K562 (cell line): ENCODE measurements around the gene SCAF11. TPM values are rescaled to one million over a fixed set of nuclear protein-coding genes. Genes with fewer than 3 reads are reported as not detected.
A peak's percentile ranks its signal among the peaks of the same experiment; 100 is the strongest.

Experiments
- ATAC-seq: fragments of 200-7000 bp; cut with Tn5 transposase; 3 replicates; pipeline ENCODE4 v1.9.1; 2020; ENCODE audit warnings: moderate library complexity
- BruUV-seq: library from RNA; stranded (reverse); fragments of 400-500 nt; replicated peaks from 2 replicates; lab custom pipeline; 2021; lab: Mats Ljungman, UMichigan
- CTCF ChIA-PET: fragments of 300-600 bp; formaldehyde crosslinking; extraction: SDS; loops from one replicate; lab custom pipeline; 2021; ENCODE audit warnings: low intra/inter-chr PET ratio; lab: Yijun Ruan, JAX
- POLR2A ChIA-PET: fragments of 300-600, 350-650 bp; sonication (Branson Sonifier 250); formaldehyde crosslinking; extraction: SDS; loops from one replicate; lab custom pipeline; 2021; ENCODE audit warnings: antibody characterized with exemption, inconsistent platforms; lab: Yijun Ruan, JAX
- DNase-seq, 4 experiments: peaks; one replicate each; pipeline versions ENCODE4 v3.0.0 to v3.0.0-alpha.2; 2011 to 2018; ENCODE audit warnings: low spot score in 3 of 4, mixed read lengths in 3 of 4; ENCODE audit errors: extremely low read depth in 1 of 4
- FAIRE-seq: peaks from 2 replicates; lab custom pipeline; 2011; peaks lifted over from hg19 to GRCh38; lab: Jason Lieb, UNC
- H2AFZ ChIP-seq: 2 replicates; pipeline ENCODE4 v1.6.0; 2011; ENCODE audit warnings: low read depth, low read length, control low read depth, inconsistent platforms
- H3K27ac ChIP-seq: fragments of 200-600 bp; 3 replicates; pipeline ENCODE4 v1.8.0; 2011; ENCODE audit warnings: low read depth, mild to moderate bottlenecking, control low read depth, inconsistent platforms, low read length, moderate library complexity, mixed read lengths; ENCODE audit errors: extremely low read depth
- H3K27me3 ChIP-seq, 2 experiments: fragments of 300-600 bp in 1 of 2; 2 replicates in 1 of 2; 3 replicates in 1 of 2; pipeline versions ENCODE4 v1.6.0 to v1.8.0; 2011; ENCODE audit warnings: inconsistent platforms in 2 of 2, low read length in 2 of 2, mild to moderate bottlenecking in 1 of 2, mixed read lengths in 1 of 2, moderate library complexity in 1 of 2; ENCODE audit not compliant: control insufficient read depth in 2 of 2, insufficient read depth in 2 of 2
- H3K36me3 ChIP-seq: fragments of 300-600 bp; 3 replicates; pipeline ENCODE4 v1.8.0; 2011; ENCODE audit warnings: mild to moderate bottlenecking, low read length, inconsistent platforms; ENCODE audit not compliant: control insufficient read depth, insufficient read depth
- H3K4me1 ChIP-seq, 2 experiments: fragments of 200-600 bp in 1 of 2; replicated peaks in 1 of 2; 2 replicates in 1 of 2; 3 replicates in 1 of 2; pipeline versions ENCODE4 v1.5.1 to v1.8.0; 2011; ENCODE audit warnings: inconsistent platforms in 2 of 2, low read length in 2 of 2, mild to moderate bottlenecking in 1 of 2, mixed read lengths in 1 of 2, moderate library complexity in 1 of 2; ENCODE audit not compliant: control insufficient read depth in 2 of 2, insufficient read depth in 2 of 2
- H3K4me2 ChIP-seq: 2 replicates; pipeline ENCODE4 v1.6.1; 2011; ENCODE audit warnings: low read length, control low read depth, inconsistent platforms, mixed read lengths; ENCODE audit not compliant: insufficient read depth
- H3K4me3 ChIP-seq: fragments of 200-600 bp; sonication (generic), shearing (Covaris generic); 2 replicates; pipeline ENCODE4 v1.5.1; 2016; ENCODE audit warnings: control low read depth, inconsistent platforms
- H3K79me2 ChIP-seq: fragments of 200-600 bp; 3 replicates; pipeline ENCODE4 v1.8.0; 2011; ENCODE audit warnings: low read length, inconsistent platforms; ENCODE audit not compliant: control insufficient read depth, insufficient read depth
- H3K9ac ChIP-seq, 2 experiments: 2 replicates each; pipeline versions ENCODE4 v1.6.0 to v1.6.1; 2011; ENCODE audit warnings: low read depth in 2 of 2, low read length in 2 of 2, control low read depth in 1 of 2, inconsistent platforms in 1 of 2, mild to moderate bottlenecking in 1 of 2, mixed read lengths in 1 of 2; ENCODE audit not compliant: insufficient read depth in 1 of 2
- H3K9me1 ChIP-seq: one replicate; pipeline ENCODE4 v1.6.0; 2011; ENCODE audit warnings: inconsistent platforms, mild to moderate bottlenecking, low read length, moderate library complexity; ENCODE audit not compliant: control insufficient read depth, insufficient read depth
- H3K9me3 ChIP-seq: replicated peaks from 2 replicates; pipeline ENCODE4 v1.5.1; 2011; ENCODE audit warnings: low read depth, low read length, inconsistent platforms; ENCODE audit not compliant: control insufficient read depth, insufficient read depth
- H4K20me1 ChIP-seq: replicated peaks from 2 replicates; pipeline ENCODE4 v1.6.1; 2011; ENCODE audit warnings: low read length, inconsistent platforms, mixed read lengths; ENCODE audit not compliant: control insufficient read depth, insufficient read depth
- CLOCK ChIP-seq: fragments of 250-450 bp; sonication (Bioruptor Pico); IDR thresholded peaks from 2 replicates; pipeline ENCODE4 v1.4.0; 2020; ENCODE audit warnings: mild to moderate bottlenecking, moderate library complexity, borderline replicate concordance
- EHMT2 ChIP-seq: fragments of 450-650 bp; IDR thresholded peaks from 2 replicates; pipeline ENCODE4 v1.6.1; 2018; ENCODE audit warnings: antibody characterized with exemption
- MCM7 ChIP-seq, 2 experiments: fragments of 450-650 bp; IDR thresholded peaks; 2 replicates each; pipeline ENCODE4 v1.6.1; 2016 to 2018
- MED1 ChIP-seq: sonication (generic); formaldehyde crosslinking; IDR thresholded peaks from 2 replicates; pipeline ENCODE4 v1.8.1; 2023; ENCODE audit warnings: missing genetic modification reagents, borderline replicate concordance
- NCOA4 ChIP-seq: fragments of 450-650 bp; IDR thresholded peaks from 2 replicates; pipeline ENCODE4 v1.6.1; 2018; ENCODE audit warnings: mild to moderate bottlenecking; ENCODE audit not compliant: partially characterized antibody
- NCOR1 ChIP-seq: fragments of 450-650 bp; IDR thresholded peaks from 2 replicates; pipeline ENCODE4 v1.6.1; 2016; ENCODE audit warnings: mild to moderate bottlenecking, moderate library complexity
- NFIC ChIP-seq: fragments of 450-650 bp; IDR thresholded peaks from 2 replicates; pipeline ENCODE4 v1.6.1; 2017; ENCODE audit warnings: mild to moderate bottlenecking, inconsistent platforms
- NFYB ChIP-seq: IDR thresholded peaks from 2 replicates; pipeline ENCODE4 v1.6.1; 2011; ENCODE audit warnings: mild to moderate bottlenecking, moderate library complexity; ENCODE audit not compliant: insufficient read length; ENCODE audit errors: extremely low read depth
- NR4A1 ChIP-seq, 2 experiments: fragments of 250-450 bp in 1 of 2; fragments of 450-650 bp in 1 of 2; sonication (Bioruptor Pico) in 1 of 2; IDR thresholded peaks; 2 replicates each; pipeline versions ENCODE4 v1.4.0 to v1.6.1; 2016 to 2020; ENCODE audit warnings: mild to moderate bottlenecking in 2 of 2, missing compliant biosample characterization in 1 of 2, missing genetic modification characterization in 1 of 2, moderate library complexity in 1 of 2
- PTBP1 ChIP-seq: fragments of 200-400 bp; formaldehyde crosslinking; IDR thresholded peaks from 2 replicates; pipeline ENCODE4 v1.6.1; 2017; ENCODE audit warnings: low read depth, low read length
- TAF9B ChIP-seq: fragments of 450-650 bp; IDR thresholded peaks from 2 replicates; pipeline ENCODE4 v1.6.1; 2018; ENCODE audit warnings: mild to moderate bottlenecking; ENCODE audit not compliant: partially characterized antibody
- TBL1XR1 ChIP-seq, 2 experiments: IDR thresholded peaks; 2 replicates each; pipeline ENCODE4 v1.6.1; 2012; ENCODE audit warnings: improper control_type of control experiment in 2 of 2, low read length in 2 of 2, mild to moderate bottlenecking in 1 of 2
- TEAD4 ChIP-seq, 2 experiments: sonication (generic) in 1 of 2; formaldehyde crosslinking in 1 of 2; IDR thresholded peaks; 2 replicates each; pipeline versions ENCODE4 v1.6.1 to v1.8.0; 2012 to 2022; ENCODE audit warnings: borderline replicate concordance in 1 of 2, inconsistent platforms in 1 of 2, low read length in 1 of 2, mild to moderate bottlenecking in 1 of 2, missing genetic modification reagents in 1 of 2
- ZBED1 ChIP-seq: IDR thresholded peaks from 2 replicates; pipeline ENCODE4 v1.6.1; 2014
- ZBTB8A ChIP-seq: fragments of 450-650 bp; IDR thresholded peaks from 2 replicates; pipeline ENCODE4 v1.6.1; 2018; ENCODE audit warnings: mild to moderate bottlenecking, moderate library complexity; ENCODE audit not compliant: partially characterized antibody
- ZKSCAN8 ChIP-seq: fragments of 200-800 bp; sonication (Bioruptor generic); IDR thresholded peaks from 2 replicates; pipeline ENCODE4 v1.6.1; 2016; ENCODE audit warnings: missing genetic modification characterization, missing compliant biosample characterization
- ZNF121 ChIP-seq: sonication (generic); formaldehyde crosslinking; conservative IDR thresholded peaks from 2 replicates; pipeline ENCODE4 v1.8.0; 2022; ENCODE audit warnings: missing genetic modification reagents
- ZNF143 ChIP-seq: sonication (generic); formaldehyde crosslinking; IDR thresholded peaks from 2 replicates; pipeline ENCODE4 v1.9.0; 2022; ENCODE audit warnings: mild to moderate bottlenecking, missing genetic modification reagents
- ZNF239 ChIP-seq: fragments of 250-450 bp; sonication (Bioruptor Pico); IDR thresholded peaks from 2 replicates; pipeline ENCODE4 v1.4.0; 2020; ENCODE audit warnings: mild to moderate bottlenecking
- ZNF696 ChIP-seq: fragments of 250-450 bp; sonication (Bioruptor Pico); conservative IDR thresholded peaks from 2 replicates; pipeline ENCODE4 v1.4.0; 2020; ENCODE audit warnings: mild to moderate bottlenecking, moderate library complexity
- WGBS: fragments of 100-300 bp; shearing (Covaris generic); methylation state at CpG from one replicate; pipeline ENCODE4 v1.1.6; 2016; ENCODE audit warnings: low coverage, mixed read lengths; ENCODE audit not compliant: insufficient coverage; ENCODE audit errors: missing lambda C conversion rate; 5-methylcytosine and 5-hydroxymethylcytosine counted together
- in situ Hi-C: fragments of 300-500 bp; cut with MboI; formaldehyde crosslinking; loops from 4 replicates; pipeline ENCODE4 v1.15.0; 2018; ENCODE audit warnings: inconsistent platforms, mixed read lengths
- intact Hi-C: fragments of 100-400 bp; cut with micrococcal nuclease; formaldehyde crosslinking; loops from 2 replicates; pipeline ENCODE4 v1.14.2; 2022
- polyA plus RNA-seq, 8 experiments: library from polyadenylated mRNA; depleted of rRNA in 4 of 8; stranded (reverse) in 5 of 8; unstranded in 3 of 8; fragments of >200 nt; fragmentation: Nextera tagmentation in 2 of 8; fragmentation: Illumina TruSeq in 1 of 8; extraction: Ambion mirVana in 2 of 8; extraction: Trizol in 1 of 8; gene quantifications; 2 replicates each; pipeline versions ENCODE4 v1.2.1 to v1.2.3, GENCODE V29; 2011 to 2014; ENCODE audit warnings: inconsistent platforms in 1 of 8, missing spikeins in 1 of 8
- total RNA-seq, 7 experiments: library from RNA; depleted of rRNA in 6 of 7; stranded (reverse); fragments of >200 nt in 6 of 7; fragmentation: Illumina TruSeq in 2 of 7; extraction: Trizol in 2 of 7; gene quantifications; 2 replicates each; pipeline versions ENCODE4 v1.2.1 to v1.2.3, GENCODE V29; 2011 to 2021; ENCODE audit warnings: low replicate concordance in 1 of 7

The SCAF11 gene
- total and polyA plus RNA-seq, 9 of the 15 experiments (the other 6 are each of a cell fraction or from before 2014, with no cell fraction given), result 30.4 to 119 (median 80.0) TPM

- FAIRE-seq, result peak; percentile 96
- TF ChIP-seq NFIC (peak; percentile 57), MCM7 (IDR thresholded peaks at IDR 0.05) (no peak), NCOA4 (peak; percentile 47), ZNF143 (CRISPR knock-in tag) (no peak), ZNF696 (CRISPR knock-in tag) (no peak), NR4A1 (CRISPR knock-in tag; IDR thresholded peaks at IDR 0.05) (no peak), NR4A1 (tag; IDR thresholded peaks at IDR 0.05) (no peak), NCOR1 (peak; percentile 73), CLOCK (CRISPR knock-in tag) (no peak), TEAD4 (IDR thresholded peaks at IDR 0.05; ENCODE audit: low read length) (peak; percentile 46; the same call in 1 of the 2 replicates), TEAD4 (CRISPR knock-in tag; IDR thresholded peaks at IDR 0.05; ENCODE audit: borderline replicate concordance) (no peak), ZBED1 (no peak; the same call in 1 of the 2 replicates), EHMT2 (0 out of 2 replicates have a peak, but pooled peaks have one; percentile 41), ZKSCAN8 (CRISPR knock-in tag) (no peak), ZBTB8A (no peak), TAF9B (peak; percentile 83), ZNF121 (CRISPR knock-in tag) (peak; percentile 84), MED1 (no peak), ZNF239 (CRISPR knock-in tag) (no peak), TBL1XR1 (IDR thresholded peaks at IDR 0.05; ENCODE audit: low read length in 2 of 2) (no peak; a peak in 1 of 4 replicates), NFYB (no peak), PTBP1 (no peak)
These were observed 1.2 kb upstream of the SCAF11 start for GRCh38 chr12:45991284-45992249.

More at GRCh38 chr12:45991284-45992249, 1.2 kb upstream of the SCAF11 start:
- H3K36me3 ChIP-seq, result peaks cover 14% of the 10 kb centered on the region; the same call in 2 of the 3 replicates
- DNase-seq (peak; percentile 69 to 89 (median 76)), ATAC-seq (peak; percentile 62)
- H3K4me2 ChIP-seq, result peak overlapping the region; percentile 94
- H3K79me2 ChIP-seq, result peaks cover 45% of the 10 kb centered on the region
- peak overlapping the region; percentile 92 for H3K27ac ChIP-seq
- CTCF ChIA-PET, result no interaction called here
- H3K4me3 ChIP-seq, result peak overlapping the region; percentile 58
- no peaks in the 10 kb centered on the region for H3K27me3 ChIP-seq
- intact Hi-C loops, result loop anchor here (2.0 to 10.0 kb wide), 9 partner anchors 57 to 686 kb away; partner anchors contain the start of genes ARID2, SLC38A1 and SLC38A2
- H3K9ac ChIP-seq, result peak overlapping the region; percentile 89 to 93
- H3K4me1 ChIP-seq, result peaks cover 8 to 13% of the 10 kb centered on the region in 2 experiments
- no peaks in the 10 kb centered on the region; the same call in 1 of the 2 replicates for H4K20me1 ChIP-seq
- WGBS, result under 1% methylated on average over 71 of the region's 71 CpGs
- H2AFZ ChIP-seq, result peak overlapping the region; percentile 90
- no peaks in the 10 kb centered on the region for H3K9me1 ChIP-seq
- in situ Hi-C loops, result loop anchor here (10.0 kb wide), 1 partner anchor 353 kb away; no protein-coding TSS in a partner anchor
- no peaks in the 10 kb centered on the region for H3K9me3 ChIP-seq
- POLR2A ChIA-PET, result interaction anchor here (0.6 to 2.0 kb wide), 9 partner anchors 10 to 237 kb away, joined by 3 to 10 read pairs (median 3); no protein-coding TSS in a partner anchor
- BruUV-seq, result TSS peak; percentile 91
